Spleen (tissue), 11 donors: ENCODE measurements around the gene JAKMIP1. TPM values are rescaled to one million over a fixed set of nuclear protein-coding genes. Genes with fewer than 3 reads are reported as not detected.

ENCODE experiments used
- DNase-seq: peaks from one replicate; pipeline ENCODE4 v3.0.0-alpha.2; 2020
- H3K27ac ChIP-seq, 8 donors: fragments of 200-600 bp; sonication (generic) in 7 of 8; 1 replicate in 4 of 8; 2 replicates in 4 of 8; pipeline versions ENCODE4 v1.5.0 to v1.8.0; 2016 to 2021; ENCODE audit warnings: inconsistent platforms in 4 of 8, mild to moderate bottlenecking in 4 of 8, moderate library complexity in 1 of 8
- H3K27me3 ChIP-seq, 7 donors: fragments of 200-600 bp; sonication (generic) in 6 of 7; replicated peaks in 1 of 7; 1 replicate in 4 of 7; 2 replicates in 3 of 7; pipeline versions ENCODE4 v1.5.0 to v1.8.0; 2016 to 2021; ENCODE audit warnings: inconsistent platforms in 3 of 7, mild to moderate bottlenecking in 1 of 7
- H3K36me3 ChIP-seq, 6 donors: fragments of 200-600 bp; sonication (generic) in 5 of 6; 1 replicate in 4 of 6; 2 replicates in 2 of 6; pipeline versions ENCODE4 v1.5.0 to v1.8.0; 2016 to 2021; ENCODE audit warnings: inconsistent platforms in 2 of 6
- H3K4me1 ChIP-seq, 6 donors: fragments of 200-600 bp; sonication (generic) in 5 of 6; 1 replicate in 3 of 6; 2 replicates in 3 of 6; pipeline versions ENCODE4 v1.5.0 to v1.8.0; 2016 to 2021; ENCODE audit warnings: inconsistent platforms in 3 of 6
- H3K4me3 ChIP-seq, 8 donors: fragments of 200-600 bp; sonication (generic) in 7 of 8; 1 replicate in 4 of 8; 2 replicates in 4 of 8; pipeline versions ENCODE4 v1.5.0 to v1.8.0; 2016 to 2021; ENCODE audit warnings: inconsistent platforms in 4 of 8, mild to moderate bottlenecking in 4 of 8, moderate library complexity in 2 of 8
- H3K9me3 ChIP-seq, 8 donors: fragments of 200-600 bp; sonication (generic) in 7 of 8; 1 replicate in 4 of 8; 2 replicates in 4 of 8; pipeline versions ENCODE4 v1.5.0 to v1.8.0; 2016 to 2021; ENCODE audit warnings: inconsistent platforms in 4 of 8
- CTCF ChIP-seq, 11 experiments: fragments of 200-600 bp in 7 of 11; fragments of 450-650 bp in 4 of 11; sonication (generic) in 4 of 11; IDR thresholded peaks in 8 of 11; conservative IDR thresholded peaks in 3 of 11; 1 replicate in 7 of 11; 2 replicates in 4 of 11; pipeline versions ENCODE4 v1.4.0 to v1.8.0; 2016 to 2021; ENCODE audit warnings: antibody characterized with exemption in 11 of 11, inconsistent platforms in 4 of 11, mild to moderate bottlenecking in 1 of 11
- POLR2A ChIP-seq, 3 donors: fragments of 450-650 bp; IDR thresholded peaks; one replicate each; pipeline ENCODE4 v1.5.1; 2017; ENCODE audit warnings: antibody characterized with exemption in 3 of 3, mild to moderate bottlenecking in 1 of 3
- POLR2AphosphoS5 ChIP-seq, 3 donors: sonication (generic); formaldehyde crosslinking; IDR thresholded peaks; one replicate each; pipeline ENCODE4 v1.5.1; 2017; ENCODE audit warnings: antibody characterized with exemption in 3 of 3
- WGBS, 5 donors: extraction: QIAGEN DNeasy Blood & Tissue Kit in 3 of 5; methylation state at CpG; one replicate each; pipeline versions ENCODE4 v1.1.5 to v1.1.7; 2013 to 2018; 5-methylcytosine and 5-hydroxymethylcytosine counted together
- intact Hi-C: fragments of 100-400 bp; cut with DNase I; formaldehyde crosslinking; loops from one replicate; pipeline ENCODE4 v1.15.0; 2023; ENCODE audit warnings: low total_unique reads
- polyA plus RNA-seq, 3 donors: library from polyadenylated mRNA; stranded (reverse); fragments of 200-250 nt; gene quantifications; one replicate each; pipeline ENCODE4 v1.2.1, GENCODE V29; 2013
- total RNA-seq, 7 donors: library from RNA; depleted of rRNA in 3 of 7; stranded (reverse); fragments of >200 nt in 3 of 7; fragmentation: NEBNext Ultra II Directional in 4 of 7; extraction: Animal tissue kit (Norgen Biotek cat#: 25700) in 4 of 7; gene quantifications; one replicate each; pipeline versions ENCODE4 v1.1.0 to v1.2.1, GENCODE V29; 2016 to 2021
- donor health status: healthy with polysubstance abuse.
- donor health status: DM: no; HTN: no; CAD: no; lungs with moderate emphysema.
- donor health status: DM: no; HTN: no; CAD: no.
- donor health status: Bipolar disorder and iron deficiency.
- donor health status: healthy.
- donor health status: DM: no; HTN: no; CAD: no.
- donor health status: DM: yes; HTN: yes; CAD: no.

JAKMIP1 gene
- total and polyA plus RNA-seq, 10 donors = 0.37 to 8.7 (median 2.6) TPM

- TF ChIP-seq CTCF (IDR thresholded peaks at IDR 0.05 in 8 of 11, conservative IDR thresholded peaks at IDR 0.05 in 3 of 11) = no peak
- TF ChIP-seq POLR2AphosphoS5 (IDR thresholded peaks at IDR 0.05) = no peak
- no peak for TF ChIP-seq POLR2A (IDR thresholded peaks at IDR 0.05)
- Histone ChIP-seq H3K9me3 (no peaks in the 10 kb centered on the region), H3K4me3 (no peak overlapping the region), H3K27me3 (peaks cover 0 to 71% (median 15%) of the 10 kb centered on the region in 7 donors), H3K27ac (no peak overlapping the region), H3K36me3 (no peaks in the 10 kb centered on the region), H3K4me1 (no peaks in the 10 kb centered on the region)
- WGBS, 5 donors = 67 to 84% (median 83%) methylated on average over 9 of the region's 9 CpGs
- intact Hi-C loops = no loop called here
- DNase-seq = peak; percentile 65
Measured at GRCh38 chr4:5976921-5977320, 223.4 kb downstream of the JAKMIP1 start.

GRCh38 chr4:5976431-5976830 lies 223.9 kb downstream of the JAKMIP1 start:
- no peaks in the 10 kb centered on the region for H3K4me1 ChIP-seq
- no peaks in the 10 kb centered on the region for H3K9me3 ChIP-seq
- no peak for DNase-seq
- H3K27ac ChIP-seq = no peak overlapping the region
- H3K36me3 ChIP-seq = no peaks in the 10 kb centered on the region
- H3K4me3 ChIP-seq = no peak overlapping the region
- intact Hi-C loops = no loop called here
- 80 to 86% (median 83%) methylated on average over 3 to 6 of the region's 6 CpGs for WGBS, 5 donors
- peaks cover 0 to 67% (median 15%) of the 10 kb centered on the region in 7 donors for H3K27me3 ChIP-seq
- TF ChIP-seq POLR2AphosphoS5 (IDR thresholded peaks at IDR 0.05) (no peak), CTCF (IDR thresholded peaks at IDR 0.05 in 8 of 11, conservative IDR thresholded peaks at IDR 0.05 in 3 of 11) (no peak), POLR2A (IDR thresholded peaks at IDR 0.05) (no peak)

Other genes with a start within 250 kb of the JAKMIP1 start
- gene C4orf50, start 182.1 kb downstream of the JAKMIP1 start, total RNA-seq = 1 to 10 TPM in 1 of 7 donors, under 1 TPM in 6; 0.20 to 2.5 (median 0.60) TPM
- under 1 TPM; 0.02 to 0.03 (median 0.02) TPM for gene C4orf50, start 182.1 kb downstream of the JAKMIP1 start, polyA plus RNA-seq
- gene WFS1, start 69.3 kb upstream of the JAKMIP1 start, total RNA-seq = 10 to 100 TPM; 23.8 to 62.2 (median 54.8) TPM
- gene WFS1, start 69.3 kb upstream of the JAKMIP1 start, polyA plus RNA-seq = 10 to 100 TPM in 1 of 3 donors, 1 to 10 TPM in 2; 4.9 to 10.4 (median 8.0) TPM